HEK293T (cell line): ENCODE measurements around the gene PDLIM1.
"Not testable (repeated sequence)": the region's sequence is repeated elsewhere in the genome, so short reads cannot be mapped to it uniquely, and the experiment has no call there.

Experiments
- CTBP1 ChIP-seq: fragments of 450-650 bp; IDR thresholded peaks from 2 replicates; pipeline ENCODE4 v1.6.1; 2016; ENCODE audit warnings: borderline replicate concordance
- ELF4 ChIP-seq: fragments of 450-650 bp; IDR thresholded peaks from 2 replicates; pipeline ENCODE4 v1.6.1; 2017; ENCODE audit warnings: antibody characterized with exemption
- FOXA1 ChIP-seq: fragments of 450-650 bp; IDR thresholded peaks from 2 replicates; pipeline ENCODE4 v1.6.1; 2016; ENCODE audit warnings: mild to moderate bottlenecking
- FOXK2 ChIP-seq: fragments of 450-650 bp; IDR thresholded peaks from 2 replicates; pipeline ENCODE4 v1.6.1; 2016; ENCODE audit warnings: mild to moderate bottlenecking
- FOXM1 ChIP-seq: fragments of 450-650 bp; IDR thresholded peaks from 2 replicates; pipeline ENCODE4 v1.6.1; 2017; ENCODE audit warnings: mild to moderate bottlenecking, borderline replicate concordance
- HDGF ChIP-seq: fragments of 450-650 bp; IDR thresholded peaks from 2 replicates; pipeline ENCODE4 v1.6.1; 2017; ENCODE audit warnings: antibody characterized with exemption, borderline replicate concordance
- L3MBTL2 ChIP-seq: fragments of 450-650 bp; conservative IDR thresholded peaks from 2 replicates; pipeline ENCODE4 v1.6.1; 2016; ENCODE audit warnings: mild to moderate bottlenecking
- SP1 ChIP-seq: fragments of 450-650 bp; IDR thresholded peaks from 2 replicates; pipeline ENCODE4 v1.6.1; 2017
- SUZ12 ChIP-seq: fragments of 450-650 bp; IDR thresholded peaks from 2 replicates; pipeline ENCODE4 v1.6.1; 2016; ENCODE audit warnings: mild to moderate bottlenecking

- not testable (repeated sequence) for TF ChIP-seq FOXM1, FOXA1, SP1, L3MBTL2, HDGF, CTBP1, ELF4, SUZ12, FOXK2
These were observed 50.7 kb downstream of the PDLIM1 start for GRCh38 chr10:95240096-95240495.
